ENCODE data around the gene HNRNPDL.
"Not testable (repeated sequence)": the region's sequence is repeated elsewhere in the genome, so short reads cannot be mapped to it uniquely, and the experiment has no call there.

Gene HNRNPDL

GRCh38 chr4:82430193-82430963 is at the start of gene HNRNPDL, which contains the start of gene ENOPH1:
TSS of gene HNRNPDL (minus strand) at chr4:82430462. CDS start at chr4:82429690, 772 bp downstream.
TSS of gene ENOPH1 (plus strand) at chr4:82430590. CDS start at chr4:82430830, 240 bp downstream.
- no peaks in the 10 kb centered on the region for H3K9me3 ChIP-seq (ENCODE audit: control insufficient read depth, insufficient read depth, low read length)
- peak within 1 kb of the TSS; percentile 93 for H3K4me3 ChIP-seq (ENCODE audit: low read depth, low read length)
- H3K27me3 ChIP-seq (ENCODE audit: control insufficient read depth, insufficient read depth, low read length) = no peaks in the 10 kb centered on the region
- H3K36me3 ChIP-seq (ENCODE audit: control insufficient read depth, insufficient read depth, low read length) = peaks cover 48% of the 10 kb centered on the region
- H3K4me1 ChIP-seq (ENCODE audit: control insufficient read depth, insufficient read depth, low read length) = peaks cover 8% of the 10 kb centered on the region; the same call in 1 of the 2 replicates
- peak within 1 kb of the TSS; percentile 99 for H3K27ac ChIP-seq (ENCODE audit: low read depth, low read length)
- peak within 1 kb of the TSS; percentile 99 for H3K9ac ChIP-seq (ENCODE audit: low read depth, low read length)

DNA sequence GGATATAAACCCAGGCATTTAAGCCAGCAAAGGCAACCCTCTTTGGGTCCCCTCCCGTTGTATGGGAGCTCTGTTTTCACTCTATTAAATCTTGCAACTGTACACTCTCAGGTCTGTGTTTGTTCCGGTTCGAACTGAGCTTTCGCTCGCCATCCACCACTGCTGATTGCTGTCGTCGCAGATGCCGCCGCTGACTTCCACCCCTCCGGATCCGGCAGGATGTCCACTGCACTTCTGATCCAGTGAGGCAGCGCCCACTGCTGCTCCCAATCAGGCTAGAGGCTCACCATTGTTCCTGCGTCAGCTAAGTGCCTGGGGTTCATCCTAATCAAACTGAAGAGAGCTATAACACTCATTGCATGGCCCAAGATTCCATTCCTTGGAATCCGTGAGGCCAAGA is 49.3 kb upstream of the HNRNPDL start:
- no peaks in the 10 kb centered on the region for H3K27me3 ChIP-seq (ENCODE audit: control insufficient read depth, insufficient read depth, low read length)
- no peaks in the 10 kb centered on the region for H3K9me3 ChIP-seq (ENCODE audit: control insufficient read depth, insufficient read depth, low read length)
- no peak overlapping the region for H3K4me3 ChIP-seq (ENCODE audit: low read depth, low read length)
- no peaks in the 10 kb centered on the region for H3K36me3 ChIP-seq (ENCODE audit: control insufficient read depth, insufficient read depth, low read length)
- no peak overlapping the region for H3K27ac ChIP-seq (ENCODE audit: low read depth, low read length)
- no peaks in the 10 kb centered on the region for H3K4me1 ChIP-seq (ENCODE audit: control insufficient read depth, insufficient read depth, low read length)
- H3K9ac ChIP-seq (ENCODE audit: low read depth, low read length) = no peak overlapping the region

DNA sequence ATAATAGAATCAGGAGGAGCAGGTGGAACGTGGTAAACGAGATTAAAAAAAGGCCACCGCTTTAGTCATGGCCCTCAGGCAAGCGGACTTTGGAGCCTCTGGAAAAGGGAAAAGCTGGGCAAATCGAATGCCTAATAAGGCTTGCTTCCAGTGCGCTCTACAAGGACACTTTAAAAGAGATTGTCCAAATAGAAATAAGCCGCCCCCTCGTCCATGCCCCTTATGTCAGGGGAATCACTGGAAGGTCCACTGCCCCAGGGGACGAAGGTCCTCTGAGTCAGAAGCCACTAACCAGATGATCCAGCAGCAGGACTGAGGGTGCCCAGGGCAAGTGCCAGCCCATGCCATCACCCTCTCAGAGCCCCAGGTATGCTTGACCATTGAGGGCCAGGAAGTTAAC is 47.2 kb upstream of the HNRNPDL start:
- H3K27me3 ChIP-seq (ENCODE audit: control insufficient read depth, insufficient read depth, low read length); H3K4me1 ChIP-seq (ENCODE audit: control insufficient read depth, insufficient read depth, low read length); H3K9ac ChIP-seq (ENCODE audit: low read depth, low read length); H3K4me3 ChIP-seq (ENCODE audit: low read depth, low read length); H3K27ac ChIP-seq (ENCODE audit: low read depth, low read length); H3K9me3 ChIP-seq (ENCODE audit: control insufficient read depth, insufficient read depth, low read length); H3K36me3 ChIP-seq (ENCODE audit: control insufficient read depth, insufficient read depth, low read length): not testable (repeated sequence)

DNA sequence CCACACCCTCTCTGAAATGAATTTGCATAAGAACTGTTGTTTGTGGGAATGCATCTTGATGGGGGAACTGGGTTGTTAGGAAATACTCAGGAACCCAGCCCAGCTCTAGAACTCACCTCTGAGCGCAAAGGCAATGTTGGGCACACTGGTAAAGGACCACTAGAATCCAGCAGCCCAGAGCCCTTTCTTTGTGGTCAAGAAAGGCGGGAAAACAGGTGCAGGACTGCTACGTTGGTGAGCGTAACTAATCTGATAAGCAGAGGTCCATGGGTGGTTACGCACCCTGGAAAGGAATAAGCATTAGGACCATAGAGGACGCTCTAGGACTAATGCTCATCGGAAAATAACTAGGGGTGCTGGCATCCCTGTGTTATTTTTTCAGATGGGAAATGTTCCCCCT is 45.7 kb upstream of the HNRNPDL start:
- not testable (repeated sequence) for H3K4me1 ChIP-seq (ENCODE audit: control insufficient read depth, insufficient read depth, low read length); H3K4me3 ChIP-seq (ENCODE audit: low read depth, low read length); H3K9me3 ChIP-seq (ENCODE audit: control insufficient read depth, insufficient read depth, low read length); H3K27me3 ChIP-seq (ENCODE audit: control insufficient read depth, insufficient read depth, low read length); H3K36me3 ChIP-seq (ENCODE audit: control insufficient read depth, insufficient read depth, low read length); H3K9ac ChIP-seq (ENCODE audit: low read depth, low read length); H3K27ac ChIP-seq (ENCODE audit: low read depth, low read length)

GRCh38 chr4:82473621-82474164 is 43.4 kb upstream of the HNRNPDL start:
- Histone ChIP-seq H3K4me3 (ENCODE audit: low read depth, low read length) (no peak overlapping the region), H3K36me3 (ENCODE audit: control insufficient read depth, insufficient read depth, low read length) (no peaks in the 10 kb centered on the region), H3K4me1 (ENCODE audit: control insufficient read depth, insufficient read depth, low read length) (no peaks in the 10 kb centered on the region), H3K27me3 (ENCODE audit: control insufficient read depth, insufficient read depth, low read length) (no peaks in the 10 kb centered on the region), H3K9me3 (ENCODE audit: control insufficient read depth, insufficient read depth, low read length) (no peaks in the 10 kb centered on the region), H3K9ac (ENCODE audit: low read depth, low read length) (no peak overlapping the region), H3K27ac (ENCODE audit: low read depth, low read length) (no peak overlapping the region)

DNA sequence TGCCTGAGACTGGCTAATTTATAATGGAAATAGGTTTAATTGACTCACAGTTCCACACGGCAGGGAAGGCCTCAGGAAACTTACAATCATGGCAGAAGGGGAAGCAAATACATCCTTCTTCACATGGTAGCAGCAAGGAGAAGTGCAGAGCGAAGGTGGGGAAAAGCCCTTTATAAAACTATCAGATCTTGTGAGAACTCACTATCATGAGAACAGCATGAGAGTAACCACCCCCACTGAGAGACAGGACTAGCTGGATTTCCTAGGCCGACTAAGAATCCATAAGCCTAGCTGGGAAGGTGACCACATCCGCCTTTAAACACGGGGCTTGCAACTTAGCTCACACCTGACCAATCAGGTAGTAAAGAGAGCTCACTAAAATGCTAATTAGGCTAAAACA is 42.8 kb upstream of the HNRNPDL start:
- not testable (repeated sequence) for H3K4me1 ChIP-seq (ENCODE audit: control insufficient read depth, insufficient read depth, low read length); H3K27me3 ChIP-seq (ENCODE audit: control insufficient read depth, insufficient read depth, low read length); H3K27ac ChIP-seq (ENCODE audit: low read depth, low read length); H3K9me3 ChIP-seq (ENCODE audit: control insufficient read depth, insufficient read depth, low read length); H3K4me3 ChIP-seq (ENCODE audit: low read depth, low read length); H3K36me3 ChIP-seq (ENCODE audit: control insufficient read depth, insufficient read depth, low read length); H3K9ac ChIP-seq (ENCODE audit: low read depth, low read length)

- H3K4me3 ChIP-seq (ENCODE audit: low read depth, low read length) = no peak overlapping the region
- H3K27ac ChIP-seq (ENCODE audit: low read depth, low read length) = peak overlapping the region; percentile 14
- H3K9me3 ChIP-seq (ENCODE audit: control insufficient read depth, insufficient read depth, low read length) = no peaks in the 10 kb centered on the region
- peaks cover 6% of the 10 kb centered on the region; the same call in 1 of the 2 replicates for H3K36me3 ChIP-seq (ENCODE audit: control insufficient read depth, insufficient read depth, low read length)
- no peaks in the 10 kb centered on the region for H3K4me1 ChIP-seq (ENCODE audit: control insufficient read depth, insufficient read depth, low read length)
- H3K9ac ChIP-seq (ENCODE audit: low read depth, low read length) = no peak overlapping the region
- H3K27me3 ChIP-seq (ENCODE audit: control insufficient read depth, insufficient read depth, low read length) = no peaks in the 10 kb centered on the region
Observed at GRCh38 chr4:82469791-82470345, 39.6 kb upstream of the HNRNPDL start.

GRCh38 chr4:82467471-82467870 is 37.2 kb upstream of the HNRNPDL start:
- Histone ChIP-seq H3K27me3 (ENCODE audit: control insufficient read depth, insufficient read depth, low read length) (no peaks in the 10 kb centered on the region), H3K4me1 (ENCODE audit: control insufficient read depth, insufficient read depth, low read length) (peaks cover 3% of the 10 kb centered on the region; the same call in 1 of the 2 replicates), H3K36me3 (ENCODE audit: control insufficient read depth, insufficient read depth, low read length) (peaks cover 19% of the 10 kb centered on the region), H3K27ac (ENCODE audit: low read depth, low read length) (no peak overlapping the region), H3K4me3 (ENCODE audit: low read depth, low read length) (no peak overlapping the region), H3K9me3 (ENCODE audit: control insufficient read depth, insufficient read depth, low read length) (no peaks in the 10 kb centered on the region), H3K9ac (ENCODE audit: low read depth, low read length) (no peak overlapping the region)

DNA sequence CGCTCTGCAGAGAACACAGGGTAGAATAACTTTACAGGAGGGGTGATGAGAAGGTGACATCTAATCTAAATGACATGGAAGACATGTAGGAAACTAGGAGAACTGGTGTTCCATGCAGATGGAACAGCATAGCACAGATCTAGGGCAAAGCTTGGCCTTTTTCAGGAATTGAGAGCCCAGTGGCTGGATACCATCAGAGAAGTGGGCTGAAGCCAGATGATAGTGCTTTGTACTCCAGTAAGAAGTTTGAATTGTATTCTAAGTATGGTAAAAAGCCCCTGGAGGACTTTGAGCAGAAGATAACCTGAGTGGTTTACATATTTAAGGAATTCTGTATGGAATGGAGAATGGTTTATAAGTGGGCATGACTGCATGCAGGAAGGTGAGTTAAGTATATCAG is 33.0 kb upstream of the HNRNPDL start:
- no peak overlapping the region for H3K4me3 ChIP-seq (ENCODE audit: low read depth, low read length)
- peaks cover 3% of the 10 kb centered on the region; the same call in 1 of the 2 replicates for H3K4me1 ChIP-seq (ENCODE audit: control insufficient read depth, insufficient read depth, low read length)
- H3K9ac ChIP-seq (ENCODE audit: low read depth, low read length) = no peak overlapping the region
- H3K9me3 ChIP-seq (ENCODE audit: control insufficient read depth, insufficient read depth, low read length) = no peaks in the 10 kb centered on the region
- H3K36me3 ChIP-seq (ENCODE audit: control insufficient read depth, insufficient read depth, low read length) = peaks cover 59% of the 10 kb centered on the region
- no peak overlapping the region for H3K27ac ChIP-seq (ENCODE audit: low read depth, low read length)
- H3K27me3 ChIP-seq (ENCODE audit: control insufficient read depth, insufficient read depth, low read length) = no peaks in the 10 kb centered on the region

DNA sequence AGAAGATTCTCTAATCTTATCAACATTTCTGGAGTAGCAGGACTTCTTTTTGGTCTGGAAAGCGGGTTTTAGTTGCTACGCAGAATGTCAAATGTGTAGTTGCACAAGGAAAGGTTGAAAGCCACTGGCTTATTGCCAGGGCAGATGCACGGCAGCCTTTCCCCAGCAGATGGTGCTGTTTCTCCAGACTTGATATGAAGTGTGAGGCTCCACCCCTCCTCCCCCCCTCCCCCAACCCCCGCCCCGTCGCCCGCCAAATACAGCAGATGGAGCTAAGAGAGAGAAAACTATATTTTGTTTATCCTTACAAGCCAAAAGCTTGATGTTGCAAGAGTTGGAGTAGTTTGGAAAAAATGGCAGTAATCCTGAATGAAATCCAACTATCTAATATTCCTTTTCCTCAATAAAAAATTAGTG is 32.2 kb upstream of the HNRNPDL start:
- Histone ChIP-seq H3K4me1 (ENCODE audit: control insufficient read depth, insufficient read depth, low read length) (peaks cover 3% of the 10 kb centered on the region; the same call in 1 of the 2 replicates), H3K9ac (ENCODE audit: low read depth, low read length) (no peak overlapping the region), H3K27me3 (ENCODE audit: control insufficient read depth, insufficient read depth, low read length) (no peaks in the 10 kb centered on the region), H3K9me3 (ENCODE audit: control insufficient read depth, insufficient read depth, low read length) (no peaks in the 10 kb centered on the region), H3K36me3 (ENCODE audit: control insufficient read depth, insufficient read depth, low read length) (peaks cover 66% of the 10 kb centered on the region), H3K27ac (ENCODE audit: low read depth, low read length) (peak overlapping the region; percentile 15), H3K4me3 (ENCODE audit: low read depth, low read length) (no peak overlapping the region)

DNA sequence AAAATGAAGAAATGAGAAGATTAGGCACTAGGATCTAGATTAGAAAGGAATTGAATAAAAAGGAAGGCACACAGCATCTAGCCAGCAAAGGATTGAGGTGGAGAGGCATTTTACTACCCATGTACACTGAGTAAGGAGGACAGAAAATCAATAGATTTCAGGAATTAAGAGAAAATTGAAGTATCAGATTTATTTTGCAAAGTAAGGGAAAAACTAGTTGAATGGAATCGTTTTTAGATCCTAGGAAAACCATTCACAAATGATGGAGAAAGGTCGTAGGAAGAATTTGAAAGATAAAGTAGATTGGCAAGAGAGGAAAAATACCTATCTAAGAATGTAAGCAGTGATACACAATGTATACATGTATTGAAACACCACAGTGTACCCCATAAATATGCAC is 31.4 kb upstream of the HNRNPDL start:
- H3K36me3 ChIP-seq (ENCODE audit: control insufficient read depth, insufficient read depth, low read length) = peaks cover 68% of the 10 kb centered on the region

More for the DNA sequence above, 31.4 kb upstream of the HNRNPDL start:
- no peak overlapping the region for H3K27ac ChIP-seq (ENCODE audit: low read depth, low read length)
- no peak overlapping the region for H3K4me3 ChIP-seq (ENCODE audit: low read depth, low read length)
- H3K9me3 ChIP-seq (ENCODE audit: control insufficient read depth, insufficient read depth, low read length) = no peaks in the 10 kb centered on the region
- H3K9ac ChIP-seq (ENCODE audit: low read depth, low read length) = no peak overlapping the region
- H3K27me3 ChIP-seq (ENCODE audit: control insufficient read depth, insufficient read depth, low read length) = no peaks in the 10 kb centered on the region
- peaks cover 3% of the 10 kb centered on the region; the same call in 1 of the 2 replicates for H3K4me1 ChIP-seq (ENCODE audit: control insufficient read depth, insufficient read depth, low read length)
